Gastroesophageal sphincter (tissue), 3 donors: ENCODE measurements around the gene ZNF429.

ENCODE experiments used
- CTCF ChIP-seq, 4 experiments: fragments of 200-600 bp in 2 of 4; fragments of 450-650 bp in 2 of 4; sonication (generic) in 1 of 4; IDR thresholded peaks; one replicate each; pipeline ENCODE4 v1.5.1; 2017 to 2019; ENCODE audit warnings: antibody characterized with exemption in 4 of 4, mild to moderate bottlenecking in 2 of 4, moderate library complexity in 2 of 4
- POLR2A ChIP-seq, 2 donors: fragments of 450-650 bp; IDR thresholded peaks; one replicate each; pipeline ENCODE4 v1.6.1; 2017; ENCODE audit warnings: antibody characterized with exemption in 2 of 2, mild to moderate bottlenecking in 2 of 2, moderate library complexity in 1 of 2

DNA sequence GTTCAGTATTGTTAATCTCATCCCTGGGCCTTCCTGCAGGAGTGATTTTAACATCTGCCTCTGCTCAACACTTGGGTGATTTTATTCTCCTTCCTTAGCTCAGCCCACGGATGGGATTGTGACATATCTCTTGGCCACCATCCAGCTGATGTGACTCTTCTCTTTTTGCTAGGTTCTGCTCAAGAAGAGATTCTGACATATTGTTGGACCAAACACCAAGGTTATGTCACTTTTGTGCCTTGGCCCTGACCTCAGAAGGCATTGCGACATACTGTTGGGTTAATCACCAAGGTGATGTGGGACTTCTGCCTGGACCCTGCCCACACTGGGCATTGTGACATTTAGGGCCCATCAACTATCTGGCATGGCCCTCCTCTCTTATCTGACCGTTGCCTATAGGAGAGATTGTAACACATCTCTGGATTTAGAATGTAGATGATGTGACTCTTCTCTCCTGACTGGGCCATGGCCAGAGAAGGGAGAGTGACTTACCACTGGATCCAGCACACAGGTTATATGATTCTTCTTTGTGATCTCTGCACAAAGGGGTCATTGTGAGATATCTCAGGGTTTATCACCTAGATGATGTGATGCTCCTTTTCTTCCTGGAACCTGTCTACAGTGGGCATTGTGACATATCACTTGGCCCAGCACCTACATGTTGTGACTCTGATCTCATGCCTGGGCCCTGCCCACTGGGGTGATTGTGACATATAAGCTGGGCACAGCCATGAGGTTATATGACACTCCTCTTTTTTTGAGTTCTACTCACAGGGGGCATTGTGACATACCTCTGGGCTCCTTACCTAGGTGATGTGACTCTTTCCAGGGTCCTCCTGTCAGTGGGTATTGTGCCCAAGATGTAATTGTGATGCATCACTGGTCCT is 88.8 kb downstream of the ZNF429 start:
- TF ChIP-seq CTCF (IDR thresholded peaks at IDR 0.05) (no peak), POLR2A (IDR thresholded peaks at IDR 0.05) (no peak)
